Choroid plexus epithelial cell (primary cell): Measurements from ENCODE around the gene RPTOR.

Experiments used
- DNase-seq: peaks from one replicate; pipeline ENCODE4 v3.0.0-alpha.2; 2010; ENCODE audit warnings: low read depth
- H3K4me3 ChIP-seq: 2 replicates; pipeline ENCODE4 v1.5.1; 2011; ENCODE audit warnings: low read depth, mild to moderate bottlenecking, control low read depth, low read length, moderate library complexity
- TF ChIP-seq, protein P1 (sequence below): conservative IDR thresholded peaks from 2 replicates; pipeline ENCODE4 v1.5.1; 2011; ENCODE audit warnings: low read depth, mild to moderate bottlenecking, control low read depth, inconsistent platforms, low read length, moderate library complexity

RPTOR gene

DNA sequence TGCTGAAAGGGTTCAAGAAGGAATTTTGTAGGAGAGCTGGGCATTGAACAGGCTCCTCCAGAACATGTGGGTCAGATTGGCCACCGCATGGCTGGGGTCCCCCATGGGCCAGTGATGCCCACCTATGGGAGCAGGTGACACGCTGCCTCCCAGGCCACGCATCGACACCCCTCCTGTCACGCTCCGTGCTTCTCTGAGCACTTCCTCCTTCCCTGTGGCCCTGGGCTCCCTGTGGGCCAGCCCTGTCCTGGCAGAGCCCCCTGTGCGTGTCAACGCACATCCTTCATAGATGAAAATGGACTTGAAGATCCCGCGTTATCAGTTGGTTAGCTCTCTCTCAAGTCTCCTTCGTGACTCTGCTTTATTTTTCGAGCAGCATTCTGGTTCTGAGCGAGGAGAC is 160.3 kb downstream of the RPTOR start:
- H3K4me3 ChIP-seq = no peak overlapping the region
- no peak for DNase-seq
- TF ChIP-seq, protein P1, sequence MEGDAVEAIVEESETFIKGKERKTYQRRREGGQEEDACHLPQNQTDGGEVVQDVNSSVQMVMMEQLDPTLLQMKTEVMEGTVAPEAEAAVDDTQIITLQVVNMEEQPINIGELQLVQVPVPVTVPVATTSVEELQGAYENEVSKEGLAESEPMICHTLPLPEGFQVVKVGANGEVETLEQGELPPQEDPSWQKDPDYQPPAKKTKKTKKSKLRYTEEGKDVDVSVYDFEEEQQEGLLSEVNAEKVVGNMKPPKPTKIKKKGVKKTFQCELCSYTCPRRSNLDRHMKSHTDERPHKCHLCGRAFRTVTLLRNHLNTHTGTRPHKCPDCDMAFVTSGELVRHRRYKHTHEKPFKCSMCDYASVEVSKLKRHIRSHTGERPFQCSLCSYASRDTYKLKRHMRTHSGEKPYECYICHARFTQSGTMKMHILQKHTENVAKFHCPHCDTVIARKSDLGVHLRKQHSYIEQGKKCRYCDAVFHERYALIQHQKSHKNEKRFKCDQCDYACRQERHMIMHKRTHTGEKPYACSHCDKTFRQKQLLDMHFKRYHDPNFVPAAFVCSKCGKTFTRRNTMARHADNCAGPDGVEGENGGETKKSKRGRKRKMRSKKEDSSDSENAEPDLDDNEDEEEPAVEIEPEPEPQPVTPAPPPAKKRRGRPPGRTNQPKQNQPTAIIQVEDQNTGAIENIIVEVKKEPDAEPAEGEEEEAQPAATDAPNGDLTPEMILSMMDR = no peak

DNA sequence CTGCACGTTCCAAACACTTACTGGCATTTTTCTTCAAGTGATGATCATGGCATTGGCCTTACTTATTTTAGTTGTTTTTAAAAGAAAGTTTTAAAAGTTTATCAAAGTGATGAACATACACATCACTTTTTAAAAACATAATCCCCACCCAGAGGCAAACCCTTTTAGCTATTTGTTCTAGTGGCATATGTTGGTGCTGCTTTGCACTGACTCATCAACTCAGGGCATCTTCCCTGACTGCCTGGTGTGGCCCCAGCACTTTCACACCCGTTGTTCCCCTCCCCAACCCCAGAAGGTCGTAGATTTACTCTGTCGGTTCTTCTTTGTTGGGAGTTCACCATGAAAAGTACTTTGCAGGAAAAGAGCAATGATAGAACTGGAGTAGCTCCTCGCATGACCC is 161.3 kb downstream of the RPTOR start:
- TF ChIP-seq, protein P1 = no peak
- DNase-seq = no peak

DNA sequence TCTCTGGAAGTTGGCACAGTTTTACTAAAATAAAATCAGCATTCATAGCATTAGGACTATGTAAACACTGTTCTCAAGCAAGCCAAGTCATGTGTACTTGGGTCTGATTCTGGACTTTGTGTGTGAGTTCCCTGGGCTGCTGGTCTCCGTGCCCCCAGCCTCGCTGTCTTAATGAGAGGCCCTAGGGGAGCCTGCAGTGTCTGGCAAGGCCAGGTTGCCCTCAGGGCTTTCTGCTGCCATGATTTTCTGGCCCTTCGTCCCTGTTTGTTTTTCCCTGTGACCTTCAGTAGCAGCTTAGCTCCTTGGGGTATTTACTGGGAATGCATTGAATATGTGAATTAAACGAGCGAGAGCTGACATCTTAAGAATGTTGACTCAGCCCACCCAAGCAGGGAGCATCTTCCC is 161.8 kb downstream of the RPTOR start:
- no peak for DNase-seq
- TF ChIP-seq, protein P1 = no peak
- no peak overlapping the region for H3K4me3 ChIP-seq

More for the DNA sequence above, 161.3 kb downstream of the RPTOR start:
- no peak overlapping the region for H3K4me3 ChIP-seq

DNA sequence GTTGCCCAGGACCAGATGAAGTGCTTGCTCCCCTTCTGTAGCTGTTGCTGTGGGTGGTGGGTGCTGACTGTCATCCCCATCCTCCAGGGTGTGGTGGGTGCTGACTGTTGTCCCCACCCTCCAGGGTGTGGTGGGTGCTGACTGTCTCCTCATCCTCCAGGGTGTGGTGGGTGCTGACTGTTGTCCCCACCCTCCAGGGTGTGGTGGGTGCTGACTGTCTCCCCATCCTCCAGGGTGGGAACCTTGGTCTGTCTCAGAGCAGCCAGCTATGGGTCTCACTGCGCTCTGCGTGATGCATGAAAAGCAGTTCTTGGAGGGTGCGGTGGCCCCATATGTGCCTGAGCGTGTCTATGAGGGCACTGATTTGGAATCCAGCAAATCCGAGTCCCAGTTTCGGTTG is 163.8 kb downstream of the RPTOR start:
- DNase-seq = no peak
- no peak overlapping the region for H3K4me3 ChIP-seq
- TF ChIP-seq, protein P1 = no peak

DNA sequence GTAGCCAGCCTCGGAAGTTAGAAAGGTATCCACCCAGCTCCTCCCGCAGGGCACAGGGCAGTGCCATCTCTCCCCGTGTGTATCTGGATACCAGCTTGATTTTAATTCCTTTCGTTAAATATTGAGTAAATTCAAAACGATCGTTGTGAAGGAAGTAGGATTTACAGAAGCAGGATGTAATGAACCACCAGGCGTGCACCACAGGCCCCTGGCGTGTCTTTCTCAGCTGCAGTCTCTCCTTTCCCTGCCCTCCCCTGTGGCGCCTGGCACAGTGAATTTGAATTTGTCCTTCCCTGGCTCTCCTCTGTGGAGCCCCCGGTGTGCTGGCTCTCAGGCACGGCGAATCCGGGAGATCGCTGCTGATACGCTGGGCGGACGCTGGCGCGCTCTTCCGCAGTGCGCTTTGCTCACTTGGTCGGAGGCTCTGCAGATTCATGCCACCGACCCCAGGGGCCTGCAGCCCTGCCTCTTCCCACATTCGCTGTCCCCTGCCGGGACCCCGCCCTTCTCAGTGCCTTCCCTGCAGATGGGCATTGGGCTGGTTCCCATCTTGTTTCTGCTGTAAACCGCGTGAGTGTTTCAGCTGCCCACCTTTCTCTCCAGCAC is 164.6 kb downstream of the RPTOR start:
- no peak for DNase-seq
- no peak overlapping the region for H3K4me3 ChIP-seq
- TF ChIP-seq, protein P1 = no peak

DNA sequence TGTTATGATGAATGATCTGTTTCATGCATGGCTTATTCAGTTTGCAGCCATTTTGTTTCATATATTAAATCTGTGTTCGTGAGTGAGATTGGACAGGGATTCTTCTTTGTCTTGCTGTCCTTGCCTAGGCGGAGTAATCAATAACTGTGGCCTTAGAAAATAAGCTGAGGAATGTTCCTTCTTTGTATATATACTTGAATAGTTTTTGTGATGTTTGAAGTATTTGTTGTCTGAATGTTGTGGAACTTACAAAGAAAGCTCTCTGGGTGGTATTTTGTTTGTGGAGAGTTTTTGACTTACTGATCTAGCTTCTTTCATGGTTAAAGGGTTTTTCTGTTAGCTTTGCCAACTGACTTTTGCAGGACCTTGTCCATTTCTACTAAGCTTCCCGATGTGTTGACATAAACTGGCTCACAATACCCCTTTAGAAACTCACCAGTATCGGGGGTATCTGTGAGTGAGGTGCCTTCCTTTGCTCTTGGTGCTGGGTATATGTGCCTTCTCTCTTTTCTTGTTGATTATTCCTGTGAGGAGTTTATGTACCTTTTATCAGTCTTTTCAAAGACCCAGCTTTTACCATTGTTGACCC is 166.2 kb downstream of the RPTOR start:
- H3K4me3 ChIP-seq = no peak overlapping the region
- DNase-seq = no peak

More for the DNA sequence above, 166.2 kb downstream of the RPTOR start:
- TF ChIP-seq, protein P1 = no peak
